GM19023 (cell line): ENCODE data around the gene COL4A1.

Experiments
- ATAC-seq: cut with Tn5 transposase; IDR thresholded peaks from one replicate; pipeline ENCODE4 v1.9.1; 2021; ENCODE audit warnings: mild to moderate bottlenecking, moderate library complexity; ENCODE audit not compliant: unreplicated experiment

COL4A1 gene

GRCh38 chr13:110280231-110280813 lies 26.6 kb downstream of the COL4A1 start:
- no peak for ATAC-seq

- ATAC-seq = no peak
Observed at GRCh38 chr13:110279684-110280083, 27.3 kb downstream of the COL4A1 start.

GRCh38 chr13:110278859-110279258 lies 28.1 kb downstream of the COL4A1 start:
- ATAC-seq = no peak

- ATAC-seq = no peak
Observed at GRCh38 chr13:110277357-110277975, 29.5 kb downstream of the COL4A1 start.

GRCh38 chr13:110276553-110276950 lies 30.4 kb downstream of the COL4A1 start:
- ATAC-seq = no peak

GRCh38 chr13:110275931-110276552 lies 30.9 kb downstream of the COL4A1 start:
- ATAC-seq = no peak

- ATAC-seq = no peak
Observed at GRCh38 chr13:110274687-110275086, 32.3 kb downstream of the COL4A1 start.

GRCh38 chr13:110273254-110273653 lies 33.7 kb downstream of the COL4A1 start:
- no peak for ATAC-seq

- no peak for ATAC-seq
Observed at GRCh38 chr13:110272651-110273050, 34.3 kb downstream of the COL4A1 start.

- ATAC-seq = no peak
Observed at GRCh38 chr13:110272227-110272626, 34.7 kb downstream of the COL4A1 start.

- no peak for ATAC-seq
Observed at GRCh38 chr13:110271313-110271712, 35.6 kb downstream of the COL4A1 start.

- no peak for ATAC-seq
Observed at GRCh38 chr13:110270507-110270906, 36.5 kb downstream of the COL4A1 start.

GRCh38 chr13:110269509-110270185 lies 37.3 kb downstream of the COL4A1 start:
- no peak for ATAC-seq

GRCh38 chr13:110268576-110269185 lies 38.3 kb downstream of the COL4A1 start:
- ATAC-seq = no peak

GRCh38 chr13:110268061-110268460 lies 38.9 kb downstream of the COL4A1 start:
- ATAC-seq = no peak

- ATAC-seq = no peak
Observed at GRCh38 chr13:110266983-110267382, 40.0 kb downstream of the COL4A1 start.

- no peak for ATAC-seq
Observed at GRCh38 chr13:110266431-110266809, 40.5 kb downstream of the COL4A1 start.

GRCh38 chr13:110265682-110266430 lies 41.1 kb downstream of the COL4A1 start:
- no peak for ATAC-seq

- ATAC-seq = no peak
Observed at GRCh38 chr13:110265341-110265681, 41.6 kb downstream of the COL4A1 start.

- no peak for ATAC-seq
Observed at GRCh38 chr13:110264685-110265275, 42.2 kb downstream of the COL4A1 start.

GRCh38 chr13:110263888-110264287 lies 43.1 kb downstream of the COL4A1 start:
- ATAC-seq = no peak
